ENCODE measurements around the gene FUT6. TPM values are rescaled to one million over a fixed set of nuclear protein-coding genes. Genes with fewer than 3 reads are reported as not detected.
A peak's percentile ranks its signal among the peaks of the same experiment; 100 is the strongest.

Gene FUT6
- total RNA-seq, 4 donors from 2014 or later = 90.8 to 329 (median 210) TPM

GRCh38 chr19:5870986-5871394 lies 31.5 kb upstream of the FUT6 start:
- TF ChIP-seq POLR2A (IDR thresholded peaks at IDR 0.05) (no peak), CTCF (IDR thresholded peaks at IDR 0.05) (no peak)
- Histone ChIP-seq H3K27ac (no peak overlapping the region), H3K4me1 (no peaks in the 10 kb centered on the region), H3K4me3 (no peak overlapping the region), H3K36me3 (no peaks in the 10 kb centered on the region), H3K9me3 (no peaks in the 10 kb centered on the region), H3K27me3 (no peaks in the 10 kb centered on the region)
- no peak for DNase-seq

- H3K36me3 ChIP-seq = no peaks in the 10 kb centered on the region
- no peak for DNase-seq
- H3K4me1 ChIP-seq = no peaks in the 10 kb centered on the region
Measured at GRCh38 chr19:5867201-5868136, 28.0 kb upstream of the FUT6 start.

GRCh38 chr19:5865772-5866171 lies 26.3 kb upstream of the FUT6 start:
- Histone ChIP-seq H3K27me3 (no peaks in the 10 kb centered on the region), H3K36me3 (no peaks in the 10 kb centered on the region), H3K4me1 (no peaks in the 10 kb centered on the region), H3K9me3 (no peaks in the 10 kb centered on the region), H3K4me3 (no peak overlapping the region), H3K27ac (no peak overlapping the region)
- TF ChIP-seq POLR2A (IDR thresholded peaks at IDR 0.05) = no peak
- TF ChIP-seq CTCF (IDR thresholded peaks at IDR 0.05) = no peak
- no peak for DNase-seq

More at GRCh38 chr19:5867201-5868136, 28.0 kb upstream of the FUT6 start:
- Histone ChIP-seq H3K4me3 (no peak overlapping the region), H3K9me3 (no peaks in the 10 kb centered on the region), H3K27ac (no peak overlapping the region), H3K27me3 (no peaks in the 10 kb centered on the region)
- TF ChIP-seq CTCF (IDR thresholded peaks at IDR 0.05) (no peak), POLR2A (IDR thresholded peaks at IDR 0.05) (no peak)

GRCh38 chr19:5864725-5865486 lies 25.4 kb upstream of the FUT6 start:
- Histone ChIP-seq H3K27me3 (no peaks in the 10 kb centered on the region), H3K4me3 (no peak overlapping the region), H3K27ac (no peak overlapping the region), H3K4me1 (no peaks in the 10 kb centered on the region), H3K9me3 (no peaks in the 10 kb centered on the region), H3K36me3 (no peaks in the 10 kb centered on the region)
- TF ChIP-seq CTCF (IDR thresholded peaks at IDR 0.05) (peak in 4 of 6 experiments; percentile 12 to 23 (median 14)), POLR2A (IDR thresholded peaks at IDR 0.05) (no peak)
- DNase-seq = no peak

DNA sequence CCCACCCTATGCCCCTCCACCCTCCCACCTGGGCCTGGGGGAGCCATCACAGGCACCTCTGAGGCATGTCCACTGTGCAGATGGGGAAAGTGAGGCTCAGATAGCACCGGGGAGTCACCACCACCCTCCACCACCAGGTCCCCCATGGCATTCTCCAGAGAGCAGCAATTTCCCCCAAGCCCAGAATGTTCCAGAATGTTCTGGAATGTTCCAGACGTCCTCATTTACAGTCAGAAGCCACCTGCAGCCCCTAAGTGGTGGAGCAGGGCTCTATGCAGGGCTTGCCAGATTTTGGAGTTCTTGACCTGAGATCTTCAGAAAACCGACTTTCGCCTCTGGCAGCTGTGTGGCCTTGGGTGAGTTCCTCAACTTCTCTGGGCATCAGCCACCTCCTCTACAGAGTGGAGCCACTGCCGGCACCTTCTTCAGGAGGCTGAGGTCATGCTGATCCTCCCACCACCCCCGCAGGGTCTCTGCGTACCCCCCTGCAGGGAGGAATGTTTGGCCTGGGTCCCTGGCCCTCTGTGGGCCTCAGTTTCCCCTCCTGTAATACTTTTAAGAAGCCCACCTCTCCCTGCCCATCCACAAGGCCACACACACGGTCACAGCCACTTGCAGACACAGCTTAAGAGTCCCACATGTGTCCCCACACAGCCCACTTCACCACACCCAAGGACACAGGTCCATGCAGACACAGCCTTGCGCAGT lies 24.7 kb upstream of the FUT6 start:
- Histone ChIP-seq H3K9me3 (no peaks in the 10 kb centered on the region), H3K4me1 (no peaks in the 10 kb centered on the region), H3K36me3 (no peaks in the 10 kb centered on the region), H3K27ac (no peak overlapping the region), H3K4me3 (no peak overlapping the region), H3K27me3 (no peaks in the 10 kb centered on the region)
- TF ChIP-seq POLR2A (IDR thresholded peaks at IDR 0.05) (no peak), CTCF (IDR thresholded peaks at IDR 0.05) (no peak)
- DNase-seq = no peak
